Hematopoietic multipotent progenitor cell (in vitro differentiated cells): ENCODE results near the gene POLR1A. TPM values are rescaled to one million over a fixed set of nuclear protein-coding genes. Genes with fewer than 3 reads are reported as not detected.
A peak's percentile ranks its signal among the peaks of the same experiment; 100 is the strongest.

Experiments used
- DNase-seq, 3 donors: peaks; one replicate each; pipeline ENCODE4 v3.0.0-alpha.2; 2011 to 2015; ENCODE audit warnings: low read depth in 2 of 3, low spot score in 2 of 3
- total RNA-seq: library from RNA; depleted of rRNA; stranded (reverse); fragments of >200 nt; gene quantifications from one replicate; pipeline ENCODE4 v1.2.3, GENCODE V29; 2012

POLR1A gene
- 19.1 TPM for total RNA-seq

DNA sequence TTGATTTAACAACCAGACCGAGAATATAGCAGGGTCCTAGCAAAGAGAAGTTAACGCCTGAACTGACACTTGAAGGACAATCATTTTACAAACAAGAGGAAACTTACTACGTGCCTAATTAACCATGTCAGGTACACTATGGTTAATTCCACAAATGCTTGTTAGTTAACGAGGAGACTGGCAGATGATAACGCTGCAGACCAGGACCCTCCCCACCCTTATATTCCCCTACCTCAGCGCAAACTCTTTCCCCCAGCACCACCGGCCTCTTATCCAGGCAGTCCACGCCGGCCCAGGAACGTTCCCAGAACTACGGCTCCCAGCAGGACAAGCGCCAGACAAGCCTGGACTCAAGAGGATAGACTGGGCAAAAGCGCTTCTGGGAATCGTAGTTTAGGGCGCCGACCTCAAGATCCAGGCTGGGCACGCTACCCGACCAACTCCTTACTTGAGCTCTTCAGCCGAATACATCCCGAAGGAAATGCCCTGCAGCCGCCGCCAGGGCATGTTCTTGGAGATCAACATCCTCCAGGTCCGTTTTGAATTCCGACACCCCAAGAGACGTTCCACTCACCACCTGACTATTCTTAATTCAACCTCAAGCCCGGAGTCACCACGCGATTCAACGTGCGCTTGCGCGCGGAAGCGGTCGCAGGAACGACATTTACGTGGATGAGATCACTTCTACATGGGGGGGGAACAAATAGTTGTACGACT, at the start of gene POLR1A:
Gene POLR1A, minus strand, starts transcription at position 635 of the 717 bp plus-strand sequence. Its CDS starts 110 bp downstream, at position 525.
- peak; percentile 84 to 92 (median 91) for DNase-seq

DNA sequence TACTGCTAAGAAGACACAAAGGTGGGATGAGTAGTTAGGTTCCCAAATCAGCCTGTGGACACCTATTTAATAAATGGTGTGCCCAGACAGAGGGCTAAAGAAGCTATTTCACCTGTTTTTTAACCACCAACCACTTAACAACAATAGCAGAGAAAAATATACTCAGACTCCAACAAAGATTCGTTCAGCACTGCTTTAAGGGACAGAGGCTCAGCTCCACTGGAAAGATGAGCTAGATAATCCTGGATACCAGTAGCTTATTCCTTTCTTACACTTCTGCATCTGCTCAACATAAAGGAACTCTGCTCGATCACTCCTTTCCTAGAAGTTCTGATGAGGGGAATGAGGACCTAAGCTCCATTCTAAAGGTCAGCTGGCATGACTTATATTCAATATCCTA, 44.8 kb upstream of the POLR1A start:
- DNase-seq, result no peak

DNA sequence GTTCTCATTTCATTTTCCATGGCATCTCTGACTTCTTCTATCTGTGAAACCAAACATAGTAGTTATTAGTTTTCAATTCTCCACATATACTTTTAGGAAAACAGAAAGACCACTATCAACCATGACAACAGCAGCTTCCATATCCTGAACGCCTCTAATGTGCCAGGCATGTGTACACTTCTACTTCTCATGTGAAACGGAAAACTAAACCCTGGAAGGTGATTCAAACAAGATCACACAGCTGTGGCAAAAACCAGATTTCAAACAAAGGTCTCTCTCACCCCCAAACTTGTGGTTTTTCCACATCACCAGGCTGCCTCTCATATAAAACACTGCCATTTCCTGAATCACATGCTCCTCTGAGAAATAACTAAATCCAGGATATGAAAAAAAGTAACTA, 42.1 kb upstream of the POLR1A start:
- DNase-seq, result no peak

DNA sequence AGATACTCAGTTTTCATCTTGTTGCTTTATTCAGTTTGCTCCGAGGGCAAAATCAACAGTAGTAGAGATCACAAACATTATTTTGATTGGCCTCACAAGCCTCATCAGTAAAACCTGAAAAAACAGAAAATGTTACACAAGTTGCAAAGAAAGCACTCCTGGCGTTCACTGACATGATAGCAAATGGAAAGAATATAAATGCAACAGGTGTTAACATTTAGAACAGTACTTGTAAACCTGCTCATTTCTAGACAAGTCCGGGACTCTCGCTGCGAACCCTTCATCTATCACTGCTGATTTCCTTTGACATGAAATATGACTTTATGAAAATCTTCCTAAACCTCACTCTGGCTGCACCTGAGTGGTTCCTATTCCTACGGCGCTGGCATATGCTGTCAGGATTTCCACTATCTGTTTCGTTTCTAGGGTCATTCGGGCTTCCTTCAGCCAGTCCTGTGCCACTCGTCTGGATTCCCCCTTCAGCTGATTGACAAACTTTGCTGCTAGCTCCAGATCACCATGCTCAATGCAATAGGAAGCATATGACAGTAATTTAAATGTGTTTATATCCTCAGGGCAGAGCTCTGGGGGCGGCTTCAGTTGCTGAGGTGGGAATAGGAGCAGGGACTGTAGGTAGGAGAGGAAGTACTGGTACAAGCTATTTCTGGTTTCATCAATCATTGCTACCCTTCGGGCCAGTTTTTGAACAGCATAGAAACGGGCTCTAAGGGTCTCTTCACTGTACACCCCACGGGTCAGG, 38.4 kb upstream of the POLR1A start:
- DNase-seq, result no peak

DNA sequence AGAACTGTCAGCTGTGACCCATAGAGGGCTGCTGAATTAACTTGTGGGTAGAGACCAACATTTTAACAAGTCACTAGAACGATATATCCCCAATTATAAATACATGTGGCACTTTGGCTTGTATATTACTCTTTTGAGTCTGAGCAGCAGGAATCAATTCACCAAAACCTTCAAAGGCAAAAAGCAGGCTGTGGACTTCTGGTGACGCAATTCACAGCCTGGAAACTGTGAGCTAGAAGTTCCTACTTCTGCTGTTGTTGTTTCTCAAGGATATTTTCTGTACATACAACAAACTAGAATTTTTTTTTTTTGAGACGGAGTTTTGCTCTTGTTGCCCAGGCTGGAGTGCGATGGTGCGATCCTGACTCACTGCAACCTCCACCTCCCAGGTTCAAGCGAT, 37.6 kb upstream of the POLR1A start:
- no peak for DNase-seq

DNA sequence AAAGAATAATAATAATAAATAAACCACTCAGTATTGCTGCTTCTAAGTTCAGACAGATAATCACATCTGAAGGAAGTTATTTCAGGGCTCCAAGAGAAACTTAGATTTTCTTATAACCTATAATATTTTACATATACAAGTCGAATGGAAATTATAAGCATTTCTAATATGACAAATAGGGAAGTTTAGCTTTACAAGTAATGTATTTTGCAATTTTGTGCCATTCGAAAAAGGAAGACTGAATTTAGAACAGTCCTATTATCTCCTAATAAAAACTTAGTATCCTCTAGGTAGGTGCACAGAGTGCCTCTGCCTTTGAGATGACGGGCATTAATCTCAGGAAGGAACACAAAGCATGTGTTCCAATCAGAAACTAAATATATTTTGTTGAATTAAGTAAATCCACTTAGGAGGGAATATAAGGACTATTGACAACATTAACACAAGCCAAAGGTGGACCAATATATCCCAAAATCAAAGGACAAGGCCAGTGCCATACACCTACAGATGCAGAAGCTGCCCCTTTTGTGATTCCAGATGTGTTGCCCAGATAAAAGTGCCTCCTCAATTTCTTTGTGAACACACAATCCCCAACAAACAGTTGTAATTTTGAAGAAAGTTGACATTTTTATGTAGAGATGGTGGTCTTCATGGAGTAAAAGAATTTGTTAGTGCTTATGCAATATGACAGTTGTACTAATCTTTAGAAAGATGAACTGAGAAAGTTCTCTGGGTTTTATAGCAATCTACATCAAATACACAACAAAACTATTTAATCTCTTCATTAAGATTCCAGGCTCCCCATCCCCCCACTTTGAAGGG, 37.0 kb upstream of the POLR1A start:
- no peak for DNase-seq

DNA sequence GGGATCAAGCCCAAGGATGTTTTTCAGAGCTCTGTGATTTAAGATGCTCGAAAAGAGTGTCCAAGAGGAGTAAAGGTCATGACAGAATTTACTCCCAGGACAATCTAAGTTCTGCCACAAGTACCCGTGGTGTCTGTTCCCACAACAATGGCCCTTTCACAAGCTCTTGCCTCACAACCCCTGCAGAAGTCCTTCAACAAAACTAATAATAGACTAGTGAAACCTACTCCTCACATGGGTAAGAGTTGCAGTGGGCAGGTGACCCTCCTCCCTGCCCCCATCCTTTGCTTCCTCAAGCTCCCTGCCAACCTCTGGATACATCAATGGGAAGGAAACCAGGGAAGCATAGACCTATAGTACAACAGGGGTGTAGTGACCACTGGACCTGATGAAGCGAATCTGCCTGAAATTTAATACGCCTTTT, 35.3 kb upstream of the POLR1A start:
- DNase-seq, result no peak

DNA sequence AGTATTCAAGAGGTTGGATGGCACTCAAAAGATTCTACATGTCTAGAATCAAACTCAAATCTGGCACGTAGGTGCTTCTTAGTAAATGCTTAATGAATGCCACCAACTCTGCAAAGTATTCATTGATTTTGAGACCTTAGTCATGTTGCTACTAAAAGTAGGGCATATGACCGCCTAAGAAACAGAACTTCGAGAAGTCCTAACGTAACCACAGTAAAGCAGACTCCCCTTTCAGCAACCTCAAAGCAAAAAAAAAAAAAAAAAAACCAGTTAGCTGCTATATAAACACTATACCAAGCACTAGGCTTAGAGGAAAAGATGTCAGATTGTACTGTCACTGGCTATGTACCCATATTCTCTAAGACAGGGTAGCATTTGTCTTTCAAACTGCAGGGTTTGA, 34.3 kb upstream of the POLR1A start:
- no peak for DNase-seq

DNA sequence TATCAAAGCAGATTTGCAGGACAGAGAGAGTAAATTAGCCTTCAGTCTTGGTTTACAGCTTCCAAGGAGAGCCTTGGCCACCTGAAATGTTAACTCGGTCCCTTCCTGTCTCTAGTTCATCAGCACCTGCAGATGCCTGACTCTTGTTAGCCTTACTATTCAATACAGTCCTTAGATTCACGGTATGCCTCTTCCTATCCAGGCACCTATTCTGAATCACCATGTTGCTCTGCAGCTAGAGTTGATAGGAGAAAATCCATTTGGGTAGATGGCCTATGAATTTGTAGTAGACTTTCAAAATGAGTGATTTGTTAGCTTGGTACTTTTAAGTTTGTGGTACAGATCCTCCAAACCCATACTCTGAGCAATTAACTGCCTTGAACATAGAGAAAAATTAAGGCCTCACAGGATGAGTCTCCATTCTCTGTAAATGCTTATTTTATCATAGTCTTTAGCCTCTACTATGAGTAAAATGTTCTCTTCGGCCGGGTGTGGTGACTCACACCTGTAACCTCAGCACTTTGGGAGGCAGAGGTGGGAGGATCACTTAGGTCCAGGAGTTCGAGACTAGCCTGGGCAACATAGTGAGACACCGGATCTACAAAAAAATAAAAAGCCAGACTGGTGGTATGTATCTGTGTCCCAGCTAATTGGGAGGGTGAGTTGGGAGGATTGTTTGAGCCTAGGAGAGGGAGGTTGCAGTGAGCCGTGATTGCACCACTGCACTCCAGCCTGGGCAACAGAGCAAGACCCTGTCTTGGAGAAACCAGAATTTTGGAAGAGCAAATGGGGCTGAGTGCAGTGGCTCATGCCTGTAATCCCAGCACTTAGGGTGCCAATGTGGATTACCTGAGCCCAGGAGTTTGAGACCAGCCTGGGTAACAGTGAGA, 33.3 kb upstream of the POLR1A start:
- no peak for DNase-seq

DNA sequence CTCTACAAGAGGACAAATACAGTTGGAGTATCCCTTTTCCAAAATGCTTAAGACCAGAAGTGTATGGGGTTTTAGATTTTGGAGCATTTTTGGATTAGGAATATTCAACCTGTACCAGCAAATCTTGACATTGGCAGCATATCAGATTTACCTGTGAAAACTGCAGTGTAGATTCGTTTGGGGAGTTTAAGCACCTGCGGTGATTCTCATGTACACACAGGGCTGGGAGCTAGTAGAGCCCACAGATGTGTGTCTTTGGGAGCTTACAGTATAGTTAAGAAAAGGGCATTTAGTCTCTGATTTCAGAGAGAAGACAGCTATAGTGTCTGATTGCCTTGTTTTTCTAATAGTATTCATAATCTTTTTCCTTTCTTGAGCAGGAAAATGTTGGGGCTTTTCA, 30.5 kb upstream of the POLR1A start:
- no peak for DNase-seq

DNA sequence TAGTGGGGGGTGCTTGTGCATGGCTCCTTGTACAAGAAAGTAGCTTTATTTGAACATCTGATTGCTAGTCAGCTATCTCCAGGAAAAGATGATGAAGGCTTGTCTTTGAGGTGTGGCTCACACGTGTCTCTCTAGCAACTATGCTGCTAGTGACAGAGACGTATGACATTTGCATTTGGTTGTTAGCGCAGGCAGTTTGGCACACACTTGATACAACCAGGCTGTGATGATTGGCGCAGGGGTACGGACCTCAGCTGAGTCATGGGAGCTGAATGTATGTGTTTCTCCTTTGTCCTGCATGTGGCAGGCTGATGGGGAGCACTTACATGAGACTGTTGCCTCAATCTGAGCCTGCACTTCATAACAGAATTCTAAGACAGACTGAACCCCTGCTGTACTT, 30.0 kb upstream of the POLR1A start:
- no peak for DNase-seq

DNA sequence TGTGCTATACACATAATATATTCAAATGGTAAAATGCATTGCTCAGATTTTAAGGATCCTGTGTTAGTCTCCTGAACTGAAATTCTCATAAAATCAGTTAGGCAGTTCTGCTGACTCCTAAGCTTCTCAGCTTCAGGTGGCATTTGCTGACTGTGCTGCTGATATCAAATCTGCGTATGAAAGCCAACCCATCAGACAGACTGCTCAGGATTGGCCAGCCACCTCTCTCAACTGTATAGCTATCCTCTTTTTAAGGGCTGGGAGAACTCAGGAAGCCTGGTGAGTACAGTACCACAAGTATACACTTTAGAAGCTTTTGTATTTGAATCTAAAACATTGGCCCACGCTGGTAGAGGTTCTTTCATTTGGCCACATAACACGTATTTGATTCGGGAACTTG, 29.0 kb upstream of the POLR1A start:
- no peak for DNase-seq

DNA sequence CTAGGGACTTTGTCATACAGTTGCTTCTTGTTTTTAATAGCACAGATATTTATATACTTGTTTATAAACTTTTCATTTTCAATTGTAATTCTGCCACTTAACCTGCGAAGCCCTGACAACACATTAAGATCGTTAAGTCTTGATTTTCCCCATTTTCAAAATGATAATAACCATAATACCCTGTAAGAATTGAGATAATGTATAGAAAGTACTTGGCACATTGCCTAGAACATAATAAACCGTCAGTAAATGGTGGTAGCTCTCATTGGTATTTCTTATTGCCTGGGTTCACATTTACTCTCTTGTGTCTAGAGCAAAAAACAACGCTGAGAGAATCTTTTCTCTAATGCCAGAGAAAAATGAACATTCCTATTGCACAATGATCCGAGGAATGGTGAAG, 19.0 kb upstream of the POLR1A start:
- no peak for DNase-seq

DNA sequence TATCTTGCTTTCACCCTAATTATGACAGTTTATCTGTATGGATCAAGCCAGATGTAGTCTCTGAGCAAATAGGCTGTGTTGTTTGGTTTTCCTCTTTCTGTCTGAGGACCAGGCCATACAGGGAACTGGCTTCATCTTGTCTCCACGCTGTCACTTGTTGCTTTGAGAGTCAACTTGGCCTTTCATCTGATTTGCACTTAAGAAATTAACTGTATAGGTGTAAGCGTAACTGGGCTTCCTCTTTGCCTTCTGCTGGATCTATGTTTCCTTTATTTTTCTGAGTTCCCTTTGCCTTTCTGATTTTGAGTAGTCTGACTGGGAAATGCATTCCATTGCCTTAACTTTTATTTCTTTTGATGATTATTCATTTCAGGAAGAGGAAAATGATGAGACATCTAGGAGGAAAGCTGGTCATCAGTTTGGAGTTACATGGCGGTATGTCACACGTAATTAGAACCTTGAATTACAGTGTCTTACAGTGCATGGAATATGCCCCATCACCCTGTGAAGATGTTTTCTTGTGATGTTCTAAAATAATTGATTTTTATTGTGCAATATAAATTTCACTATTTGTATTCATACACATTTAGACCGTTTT, 17.7 kb upstream of the POLR1A start:
- DNase-seq, result no peak

DNA sequence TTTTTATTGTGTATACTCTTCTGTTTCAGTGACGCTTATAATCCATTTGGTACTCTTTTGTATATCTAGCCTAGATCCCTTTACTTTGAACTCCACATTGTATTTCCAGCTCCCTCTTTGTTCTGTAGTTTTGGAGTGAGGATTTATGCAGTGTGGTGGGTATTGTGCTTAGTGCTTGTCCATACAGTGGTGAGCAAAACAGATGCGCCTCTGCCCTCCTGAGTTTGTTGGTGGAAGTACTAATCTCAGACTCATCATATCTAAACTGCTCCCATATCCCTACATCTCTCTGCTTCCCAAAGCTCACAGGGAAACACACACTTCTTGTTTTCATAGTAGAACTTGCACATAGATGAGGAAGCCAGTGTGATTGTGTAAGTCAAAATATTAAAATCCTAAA, 12.4 kb upstream of the POLR1A start:
- DNase-seq, result no peak

DNA sequence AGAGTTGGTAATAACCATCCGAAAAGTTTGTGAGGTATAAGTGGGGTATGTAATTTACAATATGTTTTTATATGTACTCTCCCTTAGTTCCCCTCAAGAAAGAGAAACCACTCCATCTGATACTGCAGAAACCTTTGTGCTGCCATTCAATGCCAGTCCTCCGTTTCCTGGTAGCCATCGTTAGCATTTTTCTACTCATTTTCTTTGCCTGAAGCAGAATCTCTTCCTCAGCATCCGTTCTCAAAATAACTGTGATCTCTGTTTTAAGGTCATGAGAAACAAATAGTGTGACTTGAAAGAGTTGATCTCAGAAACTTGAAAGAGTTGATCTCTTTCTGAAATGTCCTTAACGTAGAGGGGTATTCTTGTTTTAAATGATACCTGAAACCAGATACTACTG, 1.3 kb upstream of the POLR1A start:
- no peak for DNase-seq

DNA sequence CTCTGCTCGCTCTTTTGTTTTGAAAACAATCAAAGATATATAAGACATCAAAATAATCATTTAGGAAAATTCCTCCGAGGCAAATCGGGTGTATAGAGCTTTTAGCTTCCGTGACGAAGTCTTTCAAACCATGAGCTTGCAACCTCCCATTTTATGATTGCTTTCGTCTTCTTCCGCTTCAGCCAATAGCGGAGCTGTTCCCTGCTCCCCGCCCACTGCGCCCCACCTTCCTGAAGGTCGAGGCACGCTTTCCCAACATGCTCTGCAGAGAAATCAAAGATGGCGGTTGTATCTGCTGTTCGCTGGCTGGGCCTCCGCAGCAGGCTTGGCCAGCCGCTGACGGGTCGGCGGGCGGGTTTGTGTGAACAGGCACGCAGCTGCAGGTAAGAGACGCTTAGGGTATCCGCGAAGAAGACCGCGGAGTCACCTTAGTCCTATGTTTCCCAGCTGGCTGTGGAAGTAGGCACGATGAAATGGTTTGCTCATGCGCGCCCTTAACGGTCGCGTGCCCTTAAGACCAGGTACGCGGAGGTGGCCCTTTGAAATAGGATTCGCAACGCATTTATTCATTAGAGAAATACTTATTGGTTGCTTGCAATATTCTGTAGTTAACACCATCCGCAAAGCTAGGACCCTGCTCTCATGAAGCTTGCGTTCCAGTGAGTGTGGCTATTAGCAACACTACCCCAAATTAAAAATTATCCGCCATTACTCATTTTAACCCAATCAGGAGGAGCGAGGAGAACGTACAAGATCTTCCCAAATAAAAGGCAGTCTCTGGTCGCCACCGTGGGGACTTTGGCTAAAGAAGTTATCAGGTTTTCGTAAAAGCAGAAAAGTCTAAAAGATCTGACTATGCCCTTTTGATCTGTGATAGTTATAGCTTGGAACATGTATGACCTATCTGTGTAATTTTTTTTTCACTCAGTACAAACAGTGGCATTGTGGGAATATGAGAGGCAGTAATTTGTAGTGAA, 571 bp upstream of the POLR1A start, which contains the start of gene PTCD3:
Gene PTCD3, plus strand, starts transcription at position 267 of the 977 bp plus-strand sequence. Its CDS starts 13 bp downstream, at position 280.
- DNase-seq, result peak; percentile 81 to 96 (median 95)

DNA sequence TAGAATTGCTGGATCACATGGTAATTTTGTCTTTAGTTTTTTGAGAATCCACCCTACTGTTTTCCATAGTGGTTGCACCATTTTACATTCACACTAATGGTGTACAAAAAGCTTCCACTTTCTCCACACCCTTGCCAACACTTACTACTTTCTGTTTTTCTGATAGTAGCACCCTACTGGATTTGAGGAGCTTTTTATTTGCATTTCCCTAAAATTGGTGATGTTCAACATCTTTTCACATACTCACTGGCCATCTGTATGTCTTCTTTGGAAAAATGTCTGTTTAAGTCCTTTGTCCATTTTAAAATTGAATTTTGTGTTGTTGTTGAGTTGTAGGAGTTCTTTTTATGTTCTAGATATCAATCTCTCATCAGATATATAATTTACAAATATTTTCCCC, 3.5 kb downstream of the POLR1A start:
- DNase-seq, result no peak

DNA sequence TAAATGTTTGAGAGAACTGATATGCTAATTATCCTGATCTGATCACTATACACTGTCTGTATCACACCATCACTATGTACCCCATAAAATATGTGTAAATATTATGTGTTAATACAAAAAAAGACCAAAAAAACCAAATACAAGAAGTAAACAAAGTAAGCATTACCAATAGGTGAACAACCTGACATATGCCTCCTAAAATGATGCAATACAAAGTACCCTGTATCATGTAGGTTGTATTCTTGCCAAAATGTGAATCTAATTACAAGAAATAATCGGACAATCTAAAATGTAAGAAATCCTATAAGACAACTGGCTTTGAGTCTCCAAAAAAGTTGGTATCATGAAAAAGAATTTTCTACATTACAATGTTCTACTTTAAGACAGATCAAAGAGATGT, 7.8 kb downstream of the POLR1A start:
- DNase-seq, result no peak
